ENCODE data around the gene ITPR1.

Gene ITPR1

DNA sequence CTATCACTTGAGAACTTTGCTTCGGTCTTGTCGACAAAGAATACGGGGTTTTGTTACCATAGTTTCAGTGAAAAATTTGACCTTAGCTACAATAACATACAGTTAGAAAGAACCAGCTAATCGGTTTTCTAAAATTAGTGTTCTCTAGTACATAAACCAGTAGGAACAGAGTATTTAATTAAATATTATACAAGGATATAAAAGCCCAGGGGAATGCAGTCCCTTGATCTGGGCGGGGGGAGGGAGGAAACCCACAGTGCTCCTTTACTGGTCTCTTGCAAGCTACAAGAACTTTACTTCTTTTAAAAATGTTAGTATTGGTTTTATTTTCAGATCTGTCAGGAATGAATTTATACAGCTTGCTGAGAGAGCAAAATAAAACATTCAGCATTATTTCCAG, 41.8 kb downstream of the ITPR1 start:
- DNase-seq: no peak

DNA sequence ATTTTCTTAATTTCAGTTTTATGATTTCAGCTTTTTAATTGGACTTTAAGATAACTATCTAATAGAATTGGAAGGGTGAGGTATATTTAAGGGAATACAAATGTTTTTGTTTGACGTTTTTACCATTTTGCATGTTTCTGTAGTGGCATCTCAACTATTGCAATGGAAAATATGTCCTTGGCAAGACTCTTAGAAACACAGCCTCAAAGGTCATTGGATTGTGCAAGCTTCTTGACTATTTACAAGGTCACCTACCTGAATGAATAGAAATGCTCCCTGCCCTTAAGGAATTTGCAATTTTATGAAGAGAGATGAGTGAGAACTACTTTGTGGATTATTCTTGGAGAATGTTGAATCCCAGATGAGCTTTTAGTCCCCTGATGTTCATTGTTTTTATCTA, 43.1 kb downstream of the ITPR1 start:
- DNase-seq: no peak

DNA sequence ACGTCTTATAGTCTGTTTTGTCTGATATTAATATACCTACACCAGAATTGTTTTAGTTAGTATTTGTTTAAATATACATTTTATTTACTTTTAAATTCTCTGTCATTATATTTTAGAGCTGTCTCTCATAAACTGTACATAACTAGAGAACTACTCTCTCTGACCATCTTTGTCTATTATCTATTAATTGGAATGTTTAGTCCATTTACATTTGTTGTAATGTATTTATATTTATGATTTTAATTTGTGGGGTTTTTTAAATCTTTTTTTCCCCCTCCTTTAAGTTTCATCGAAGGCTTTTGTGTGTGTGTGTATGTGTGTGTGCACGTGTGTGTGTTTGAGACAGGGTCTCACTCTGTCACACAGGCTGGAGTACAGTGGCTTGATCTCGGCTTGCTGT, 47.1 kb downstream of the ITPR1 start:
- no peak for DNase-seq

DNA sequence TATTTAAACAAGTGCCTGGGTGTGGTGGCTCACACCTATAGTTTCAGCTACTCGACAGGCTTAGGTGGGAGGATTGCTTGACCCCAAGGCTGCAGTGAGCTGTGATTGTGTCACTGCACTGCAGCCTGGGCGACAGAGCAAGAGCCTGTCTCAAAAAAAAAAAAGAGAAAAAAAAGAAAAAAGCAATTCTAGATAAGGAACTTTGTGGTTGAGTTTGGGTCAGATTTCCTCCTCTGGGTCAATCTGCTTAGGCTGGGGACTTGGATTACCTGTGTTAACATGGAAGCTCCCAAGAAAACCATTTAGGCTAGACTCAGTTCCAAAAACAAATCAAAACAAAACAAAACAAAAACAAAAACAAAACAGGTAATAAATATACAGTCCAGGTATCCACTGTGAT, 50.0 kb downstream of the ITPR1 start:
- no peak for DNase-seq

DNA sequence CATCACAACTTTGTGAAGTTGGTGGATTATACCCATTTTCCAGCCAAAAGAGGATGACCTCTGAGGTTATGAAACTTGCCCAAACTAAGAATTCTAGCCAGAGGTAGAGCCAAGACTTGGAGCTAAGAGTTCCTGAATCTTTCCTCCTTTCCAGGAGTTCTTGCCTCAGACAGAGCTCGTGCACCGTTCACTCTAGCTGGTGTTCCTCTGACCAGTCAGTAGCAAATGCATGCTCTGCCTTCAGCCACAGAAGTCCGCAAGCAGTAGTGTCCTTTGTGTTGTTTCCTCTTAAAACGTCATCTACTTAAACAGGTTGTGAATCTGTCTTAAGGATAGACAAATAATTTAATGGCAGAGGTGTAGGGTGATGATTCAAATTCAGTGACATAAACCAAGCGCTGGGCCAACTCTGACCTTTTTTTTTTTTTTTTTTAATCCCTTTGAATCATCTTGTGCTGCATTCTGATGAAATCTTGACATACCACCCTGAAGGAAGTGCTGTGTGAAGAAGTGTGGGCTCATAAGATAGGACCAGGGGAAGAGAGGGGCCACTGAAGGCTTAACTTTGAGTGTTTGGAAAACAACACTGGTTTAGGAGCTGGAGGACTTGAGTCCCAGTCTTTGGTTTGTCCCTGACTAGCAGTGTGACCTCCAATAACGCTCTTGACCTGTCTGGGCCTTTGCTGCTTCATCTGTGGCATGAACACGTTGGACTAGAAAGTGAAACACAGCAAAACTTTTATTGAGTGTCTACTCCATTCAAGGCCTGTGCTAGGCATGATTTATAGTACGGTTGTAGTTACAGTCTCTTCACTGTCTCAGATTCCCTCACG, 53.4 kb downstream of the ITPR1 start:
- DNase-seq: no peak

DNA sequence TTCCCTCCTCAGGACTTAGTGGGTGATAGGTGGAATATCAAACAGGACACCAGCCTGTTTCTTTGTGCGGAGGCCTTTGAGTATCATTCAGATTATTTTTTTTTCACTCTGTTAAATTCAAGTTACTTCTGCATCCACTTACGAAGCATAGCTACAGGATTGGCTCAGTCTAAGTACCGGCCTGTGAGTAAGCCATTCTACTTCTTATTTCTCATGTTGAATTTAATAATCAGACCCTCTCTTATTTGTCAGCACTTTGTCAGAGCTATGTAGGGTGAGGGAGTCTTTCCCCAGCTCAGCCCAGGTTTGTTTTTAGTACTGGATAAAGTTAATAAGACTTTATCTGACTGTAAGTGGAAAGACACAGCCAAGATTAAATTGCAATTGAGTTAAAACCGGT, 54.7 kb downstream of the ITPR1 start:
- DNase-seq: no peak

DNA sequence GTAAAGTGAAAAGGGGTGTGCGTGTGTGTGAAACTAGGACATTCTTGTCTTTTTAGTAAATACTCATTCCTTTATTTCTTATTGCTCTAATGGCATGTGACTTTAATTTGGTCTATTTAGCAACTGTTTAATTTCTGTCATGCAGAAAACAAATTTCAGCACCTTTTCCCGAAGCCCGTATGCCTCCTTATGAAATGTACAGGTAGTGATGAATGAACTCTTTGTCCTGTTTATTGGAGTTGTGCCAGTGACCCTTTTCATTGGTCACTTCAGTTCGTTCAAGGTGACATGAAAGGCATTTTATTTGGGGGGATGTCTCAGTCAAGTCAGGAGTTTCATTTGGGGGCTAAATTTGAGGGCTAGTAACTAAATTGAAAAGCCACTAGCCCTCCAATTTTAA, 55.2 kb downstream of the ITPR1 start:
- DNase-seq: no peak

DNA sequence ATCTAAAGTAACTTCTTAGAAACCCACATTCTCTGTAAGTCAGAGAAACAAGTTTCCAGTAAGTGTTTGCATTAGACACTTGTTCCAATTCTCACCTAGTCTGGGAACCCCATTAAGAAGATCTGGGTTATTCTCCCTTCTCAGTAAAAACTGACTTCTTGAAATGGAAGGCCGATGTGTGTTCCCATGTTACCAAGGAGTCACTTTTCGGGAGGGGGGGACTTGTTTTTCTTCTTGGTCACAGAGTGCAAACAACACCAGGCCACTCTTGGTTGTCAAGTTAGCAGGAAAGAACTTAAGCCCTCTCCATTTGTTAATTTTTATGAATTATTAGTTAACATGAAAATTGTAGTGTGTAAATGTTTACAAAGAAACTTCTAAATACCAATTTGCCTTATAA, 55.6 kb downstream of the ITPR1 start:
- DNase-seq: no peak

DNA sequence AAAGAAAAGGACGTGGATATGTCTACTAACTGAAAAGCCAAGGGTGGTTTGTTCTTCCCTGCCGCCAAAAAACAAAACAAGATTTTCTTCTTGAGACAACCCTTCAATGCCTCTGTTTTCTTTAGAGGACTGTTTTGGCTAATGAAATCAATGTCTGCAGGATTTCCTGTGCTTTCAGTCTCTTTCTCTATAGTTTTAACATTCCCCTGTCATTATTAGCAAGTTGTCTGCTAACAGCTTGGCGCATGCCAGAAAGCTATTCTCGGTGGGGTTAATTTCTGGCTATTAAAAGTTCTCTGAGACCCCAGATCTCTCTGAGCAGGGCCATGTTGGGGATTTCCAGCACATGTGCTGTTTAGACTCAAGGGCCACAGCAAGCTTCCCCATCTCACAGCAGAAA, 56.7 kb downstream of the ITPR1 start:
- DNase-seq: no peak

DNA sequence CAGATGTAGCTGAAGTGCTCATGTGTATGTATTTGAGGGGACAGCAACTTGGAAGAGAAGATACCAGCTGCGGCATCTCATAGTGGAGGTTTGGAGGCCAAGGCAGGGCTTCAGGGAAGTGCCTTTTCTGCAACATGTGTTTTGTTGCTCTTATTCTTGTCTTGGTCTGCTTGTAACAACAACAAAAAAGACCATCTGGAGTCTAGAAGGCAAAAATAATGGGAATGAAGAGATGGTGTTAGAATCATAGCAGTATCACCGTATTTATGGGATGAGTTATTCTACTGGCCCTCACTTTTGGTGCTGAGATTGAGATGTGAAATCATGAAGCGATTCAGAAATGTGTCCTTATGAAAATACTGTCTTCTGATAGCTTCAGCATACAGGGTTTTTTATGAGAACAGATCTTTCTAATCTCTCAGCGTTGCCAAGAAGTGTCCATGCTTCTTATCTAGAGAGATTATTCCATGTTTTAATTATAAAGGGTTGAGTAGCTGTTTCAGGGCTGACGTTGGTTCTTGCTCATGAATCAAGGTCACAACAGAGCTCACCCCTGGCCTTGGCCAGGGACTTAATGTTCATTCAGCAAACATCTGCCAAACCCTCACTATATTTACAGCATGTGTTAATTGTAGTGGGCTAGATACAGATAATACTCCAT, 58.0 kb downstream of the ITPR1 start:
- no peak for DNase-seq

DNA sequence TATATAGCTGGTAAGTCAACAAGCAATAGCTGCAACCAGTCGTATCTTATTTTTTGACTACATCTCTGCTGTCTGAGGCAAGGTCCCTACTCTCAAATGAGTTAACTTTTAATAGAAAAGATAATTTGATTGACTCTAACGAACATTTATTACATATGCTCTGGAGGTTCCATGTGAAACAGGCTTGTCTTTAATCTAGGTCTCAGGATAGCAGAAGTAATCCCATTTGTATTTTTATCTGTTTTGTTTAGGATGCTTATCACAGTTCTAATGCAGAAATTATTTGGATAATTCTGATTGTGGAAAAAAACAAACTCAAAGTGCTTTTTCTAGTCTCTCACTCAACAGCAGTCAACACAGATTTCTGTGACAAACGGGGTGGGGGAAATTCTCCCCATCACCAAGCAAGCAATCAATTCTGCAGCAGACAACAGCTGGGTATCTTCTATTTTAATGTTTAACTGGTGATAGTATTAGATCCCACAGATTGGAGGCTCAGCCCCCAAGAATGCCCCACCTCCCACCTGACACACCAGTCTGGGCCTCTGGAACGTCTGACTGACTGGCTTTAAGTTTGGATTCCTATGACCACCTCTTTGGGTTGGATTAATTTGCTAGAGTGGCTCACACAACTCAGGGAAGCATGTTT, 58.8 kb downstream of the ITPR1 start:
- no peak for DNase-seq

DNA sequence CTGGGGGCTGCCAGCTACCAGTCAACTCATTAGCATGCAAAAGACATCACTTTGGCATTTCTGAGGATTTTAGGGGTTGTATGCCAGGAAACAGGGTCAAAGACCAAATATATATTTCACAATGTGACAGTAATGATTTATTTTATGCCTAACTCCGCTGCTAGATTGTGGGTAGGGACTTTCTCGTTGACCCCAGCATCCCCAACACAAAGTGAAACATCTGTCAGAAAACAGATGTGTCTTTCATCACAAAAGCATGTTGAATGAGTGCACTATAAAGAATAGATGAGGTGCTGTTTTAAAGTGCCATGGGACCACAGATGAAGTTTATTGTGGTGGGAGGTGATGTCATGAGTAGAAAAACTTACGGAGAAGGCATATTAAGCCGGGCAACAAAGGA, 59.7 kb downstream of the ITPR1 start:
- DNase-seq: no peak

DNA sequence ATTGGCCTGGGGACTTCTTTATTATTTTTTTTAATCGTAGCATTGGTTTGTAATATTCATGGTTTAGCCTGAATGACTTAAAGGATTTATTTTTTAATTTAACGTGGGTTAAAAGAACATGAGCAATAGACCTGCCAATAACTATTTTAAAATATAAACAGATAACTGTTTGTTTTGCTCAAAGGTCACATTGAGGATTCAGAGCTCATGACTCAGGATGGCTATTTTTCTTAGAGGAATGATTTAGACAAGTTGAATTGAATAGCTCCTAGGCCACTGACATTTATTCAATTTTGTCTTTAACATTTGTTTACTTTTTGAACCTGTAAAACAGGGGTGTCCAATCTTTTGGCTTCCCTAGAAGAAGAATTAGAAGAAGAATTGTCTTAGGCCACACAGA, 68.5 kb downstream of the ITPR1 start:
- DNase-seq: no peak

DNA sequence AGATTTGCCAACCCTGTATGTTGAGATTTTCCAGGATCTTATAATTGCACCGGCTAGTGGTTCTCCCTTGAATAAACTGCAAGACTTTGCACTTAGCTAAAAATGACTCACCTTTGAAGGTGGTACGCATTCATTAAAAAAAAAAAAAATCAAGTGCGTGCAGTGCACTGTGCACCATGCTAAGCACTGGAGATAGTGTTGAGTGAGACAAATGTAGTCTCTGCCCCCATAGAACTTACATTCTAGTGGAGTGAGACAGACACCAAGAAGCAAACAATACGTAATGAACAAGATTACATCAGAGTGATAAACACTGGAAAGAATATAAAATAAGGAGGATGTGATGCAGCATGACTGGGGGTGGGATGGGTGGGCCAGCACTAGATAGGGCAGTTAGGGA, 69.4 kb downstream of the ITPR1 start:
- DNase-seq: no peak

DNA sequence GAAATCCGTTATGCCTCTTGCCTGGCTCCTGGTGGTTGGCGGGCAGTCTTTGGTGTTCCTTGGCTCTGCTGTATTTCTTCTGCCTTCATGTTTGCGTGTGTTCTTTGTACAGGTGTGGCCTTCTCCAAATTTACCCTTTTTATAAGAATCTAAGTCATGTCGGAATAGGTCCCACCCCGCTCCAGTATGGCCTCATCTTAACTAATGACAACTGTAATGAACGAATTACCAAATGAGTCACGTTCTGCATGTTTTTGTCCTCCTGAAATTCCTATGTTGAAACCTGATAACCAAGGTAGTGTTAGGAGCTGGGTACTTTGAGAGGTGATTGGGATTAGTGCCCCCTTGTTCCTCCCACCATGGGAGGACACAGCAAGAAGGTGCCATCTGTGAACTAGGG, 71.1 kb downstream of the ITPR1 start:
- no peak for DNase-seq

DNA sequence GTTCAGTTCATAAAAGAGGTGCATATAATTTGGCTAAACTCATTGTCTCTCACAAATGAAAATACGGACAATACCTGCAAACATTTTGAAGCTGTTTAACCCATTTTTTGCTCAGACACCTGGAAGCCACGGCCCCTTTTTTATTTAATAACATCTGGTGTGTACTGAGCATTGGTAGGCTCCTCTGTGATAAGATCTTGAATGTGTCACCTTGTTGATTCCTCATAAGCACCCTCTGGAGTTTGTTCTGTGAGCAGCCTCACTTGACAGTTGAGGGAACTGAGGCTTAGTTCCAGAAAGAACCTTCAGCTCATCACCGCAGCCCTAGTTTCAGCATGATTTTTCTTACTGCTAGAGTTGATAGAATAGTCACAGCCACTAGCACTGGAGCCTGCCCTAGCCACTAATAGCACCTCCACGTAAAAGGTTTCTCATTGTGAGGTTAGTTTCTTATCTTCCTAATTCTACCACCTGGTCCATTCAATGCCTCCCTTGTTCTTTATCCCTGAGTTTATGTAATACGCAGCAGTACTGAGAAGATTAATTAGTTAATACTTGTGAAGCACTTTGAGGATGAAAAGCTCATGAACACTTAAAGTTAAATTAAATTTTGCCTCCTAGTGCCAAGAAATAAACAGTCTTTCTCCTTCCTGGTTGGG, 71.9 kb downstream of the ITPR1 start:
- DNase-seq: no peak

DNA sequence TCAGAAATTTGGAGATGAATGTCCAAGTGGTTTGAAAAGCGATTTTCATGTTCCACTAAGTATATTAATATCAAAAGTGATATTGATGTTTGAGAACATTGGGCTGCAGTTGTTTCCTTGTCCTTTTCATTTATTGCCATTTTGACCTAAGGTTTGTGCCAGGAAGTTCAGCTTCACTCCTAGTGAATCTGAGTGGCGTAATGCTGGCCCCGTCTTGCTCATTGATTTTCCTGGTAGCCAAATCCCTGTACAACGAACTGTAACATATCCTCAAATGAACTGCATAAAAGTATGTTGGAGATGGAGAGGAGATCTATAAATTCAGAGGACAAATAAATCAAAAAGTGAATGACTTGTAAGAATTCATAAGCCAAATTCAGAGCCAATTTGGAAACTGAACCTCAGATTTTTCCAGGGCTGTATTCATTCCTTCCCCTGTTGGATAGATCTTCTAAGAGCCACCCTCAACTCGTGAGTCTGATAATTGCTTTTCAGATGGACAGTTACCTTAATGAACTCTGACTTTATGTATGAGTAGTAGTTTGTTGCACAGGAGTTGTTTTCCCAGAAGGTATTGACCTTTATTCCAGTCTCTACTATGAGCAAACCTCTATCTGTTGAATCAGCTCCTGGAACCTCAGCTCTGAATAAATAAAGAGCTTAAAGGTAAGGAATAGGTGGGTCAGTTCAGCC, 72.8 kb downstream of the ITPR1 start:
- DNase-seq: no peak

DNA sequence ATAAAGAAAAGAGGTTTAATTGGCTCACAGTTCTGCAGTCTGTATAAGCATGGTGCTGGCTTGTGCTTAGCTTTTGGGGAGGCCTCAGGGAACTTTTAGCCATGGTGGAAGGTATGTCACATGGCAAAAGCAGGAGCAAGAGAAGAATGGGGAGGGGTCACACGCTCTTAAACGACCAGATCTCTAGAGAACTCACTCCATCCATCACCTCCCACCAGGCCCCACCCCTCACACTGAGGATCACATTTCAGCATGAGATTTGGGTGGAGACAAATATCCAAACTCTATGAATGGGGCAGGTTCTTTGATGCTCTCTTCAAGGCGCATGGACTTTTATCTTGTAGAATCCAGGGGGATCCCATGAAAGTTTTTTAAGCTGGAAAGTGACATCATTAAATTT, 75.7 kb downstream of the ITPR1 start:
- DNase-seq: no peak

DNA sequence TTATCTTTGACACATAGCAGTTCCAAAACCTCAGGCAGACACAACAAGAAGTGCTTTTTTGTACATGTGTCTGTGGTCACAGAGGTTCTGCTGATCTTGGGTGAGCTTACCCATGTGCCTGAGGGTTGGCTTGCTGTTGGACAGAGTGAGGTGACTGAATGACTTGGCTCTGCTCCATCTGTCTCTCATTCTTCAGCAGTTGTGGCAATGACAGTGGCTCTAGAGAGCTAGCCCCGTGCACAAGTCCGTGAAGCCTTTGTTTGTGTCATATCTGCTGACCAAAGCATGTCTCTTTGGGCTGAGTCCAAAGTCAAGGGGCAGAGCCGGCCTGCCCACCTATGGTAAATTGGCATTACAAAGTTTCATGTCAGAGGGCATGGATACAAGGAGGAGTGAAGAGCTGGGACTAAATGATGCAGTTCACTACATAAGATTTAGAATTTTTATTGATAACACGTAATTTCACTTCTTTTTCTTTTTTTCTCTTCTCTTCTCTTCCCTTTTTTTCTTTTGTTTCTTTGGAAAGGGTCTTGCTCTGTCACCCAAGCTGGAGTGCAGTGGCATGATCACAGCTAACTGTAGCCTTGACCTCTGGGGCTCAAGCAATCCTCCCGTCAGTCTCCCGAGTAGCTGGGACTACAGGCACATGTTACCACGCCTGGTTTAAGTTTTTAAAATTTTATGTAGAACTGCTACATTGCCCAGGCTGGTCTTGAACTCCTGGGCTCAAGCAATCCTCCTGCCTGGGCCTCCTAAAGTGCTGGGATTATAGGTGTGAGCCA, 77.9 kb downstream of the ITPR1 start:
- DNase-seq: no peak

DNA sequence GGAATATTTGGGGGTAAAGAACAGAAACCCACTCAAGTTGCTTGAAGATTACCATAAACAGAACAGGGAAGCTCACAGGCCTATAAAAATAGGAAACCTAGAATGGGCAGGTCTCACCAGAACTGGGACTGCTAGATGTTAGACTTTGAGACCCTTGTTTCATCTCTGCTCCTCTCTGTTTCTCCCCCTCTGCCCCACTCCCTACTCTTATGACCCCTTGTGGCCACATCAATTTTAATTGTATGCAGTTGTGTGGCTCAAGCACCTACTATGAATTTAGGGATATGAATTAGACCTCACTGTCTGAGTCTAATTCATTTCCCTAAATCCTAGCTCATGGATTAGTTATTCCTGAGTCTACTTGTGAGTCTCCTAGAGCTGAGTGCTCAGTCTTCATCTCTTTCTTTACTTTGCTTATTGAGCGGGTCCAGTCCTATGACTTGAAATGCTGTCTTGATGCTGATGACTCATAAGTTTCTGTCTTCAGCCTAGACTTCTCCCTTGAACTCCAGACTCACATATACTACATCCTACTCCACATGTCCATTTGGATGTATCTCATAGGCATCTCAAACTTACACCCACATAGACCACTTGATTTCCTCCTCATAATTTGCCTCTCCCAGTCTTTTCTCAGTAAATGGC, 78.7 kb downstream of the ITPR1 start:
- DNase-seq: no peak

DNA sequence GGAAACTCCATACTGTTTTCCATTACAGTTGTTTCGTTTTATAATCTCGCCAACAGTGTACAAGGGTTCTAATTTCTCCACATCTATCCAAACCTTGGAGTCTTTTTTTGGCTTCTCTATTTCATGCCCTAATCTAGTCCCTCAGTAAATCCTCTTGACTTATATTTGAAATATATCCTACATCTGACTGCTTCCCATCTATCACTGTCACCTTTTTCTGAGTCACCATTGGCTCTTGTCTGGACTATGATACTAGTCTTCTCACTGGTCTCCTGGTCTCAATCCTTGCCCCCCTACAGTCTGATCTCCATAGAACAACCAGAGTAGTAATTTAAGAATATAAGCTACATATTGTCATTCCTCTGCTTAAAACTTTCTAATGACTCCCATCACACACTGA, 80.0 kb downstream of the ITPR1 start:
- DNase-seq: no peak

All from eye (tissue), 1 donor.